ENCODE measurements around the gene ADAM15. TPM values are rescaled to one million over a fixed set of nuclear protein-coding genes. Genes with fewer than 3 reads are reported as not detected.

ADAM15 gene
- total RNA-seq, 1 experiment from 2014 or later: 36.3 TPM

DNA sequence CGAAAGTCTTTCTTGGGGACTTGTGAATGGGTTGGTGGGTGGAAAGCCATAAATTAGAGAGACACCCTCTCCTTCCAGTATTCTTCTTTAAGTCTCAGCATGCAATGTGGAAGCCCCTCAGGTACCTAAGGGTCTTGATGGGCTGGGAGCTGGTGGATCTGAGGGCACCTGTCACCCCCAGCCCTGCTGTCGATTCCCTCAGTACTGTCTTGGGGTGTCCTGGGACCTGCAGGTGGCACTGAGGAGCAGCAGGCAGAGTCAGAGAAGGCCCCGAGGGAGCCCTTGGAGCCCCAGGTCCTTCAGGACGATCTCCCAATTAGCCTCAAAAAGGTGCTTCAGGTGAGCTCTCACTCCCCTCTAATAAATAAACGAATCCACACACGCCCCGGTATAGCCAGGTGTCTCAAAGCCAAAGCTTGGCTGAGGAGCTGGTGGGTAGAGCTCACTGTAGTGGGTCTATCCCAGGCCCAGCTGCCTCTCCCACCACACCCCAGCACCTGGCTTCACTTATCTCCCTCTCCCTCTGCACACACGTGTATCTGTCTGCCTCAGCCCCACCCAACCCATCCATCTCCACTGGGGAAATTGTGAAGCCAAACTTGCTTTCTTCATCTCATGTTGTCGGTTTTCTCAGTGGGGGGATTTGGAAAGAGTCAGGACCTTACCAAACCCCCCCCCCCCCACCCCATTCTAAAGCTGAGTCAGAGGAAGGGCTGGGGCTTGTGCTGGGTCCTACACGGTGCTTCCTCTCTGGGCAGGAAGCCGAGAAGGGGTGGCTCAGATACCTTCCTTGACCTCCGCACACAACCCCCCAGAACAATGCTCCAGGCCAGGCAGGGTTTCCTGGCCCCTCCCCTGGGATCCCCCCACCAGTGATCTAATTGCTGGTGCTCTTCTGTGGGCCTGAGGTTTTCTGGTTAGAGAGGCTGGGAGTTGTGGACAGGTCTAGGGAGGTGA, 1.6 kb downstream of the ADAM15 start:
- no peaks in the 10 kb centered on the region for H3K27me3 ChIP-seq (replicated peaks; ENCODE audit: insufficient read depth, low read depth, low read length, poor library complexity)
- peaks cover 20% of the 10 kb centered on the region for H3K4me1 ChIP-seq (ENCODE audit: insufficient read depth, low read length, poor library complexity, severe bottlenecking)
- ChIA-PET POLR2A (ENCODE audit: low non-redundant PET) (interaction anchor here (0.5 kb wide), 1 partner anchor 12 kb away, joined by 6 read pairs; no protein-coding TSS in a partner anchor), CTCF (interaction anchor here (2.0 kb wide), 1 partner anchor 9 kb away, joined by 9 read pairs; no protein-coding TSS in a partner anchor)
- TF ChIP-seq CTCF (conservative IDR thresholded peaks at IDR 0.05; ENCODE audit: low read depth, low read length) (peak; percentile 46; the same call in 1 of the 2 replicates), EZH2 (IDR thresholded peaks at IDR 0.05; ENCODE audit: borderline replicate concordance, low read depth, low read length, poor library complexity, severe bottlenecking) (no peak)
- no peaks in the 10 kb centered on the region for H3K36me3 ChIP-seq (ENCODE audit: insufficient read depth, low read length, poor library complexity, severe bottlenecking)
- H3K9me3 ChIP-seq (ENCODE audit: low read depth, low read length, poor library complexity, severe bottlenecking): no peaks in the 10 kb centered on the region
- peak overlapping the region; percentile 89 for H3K4me3 ChIP-seq (ENCODE audit: low read depth, low read length, poor library complexity, severe bottlenecking)
- intact Hi-C loops (cut with micrococcal nuclease; ENCODE audit: unreplicated experiment): no loop called here
- DNase-seq (ENCODE audit: low spot score): no peak
- BruUV-seq (replicated peaks): no TSS peak
- H3K27ac ChIP-seq (ENCODE audit: low read depth, low read length, poor library complexity, severe bottlenecking): no peak overlapping the region

GRCh38 chr1:155053531-155054105, 2.5 kb downstream of the ADAM15 start:
- Histone ChIP-seq H3K9me3 (ENCODE audit: low read depth, low read length, poor library complexity, severe bottlenecking) (no peaks in the 10 kb centered on the region), H3K4me3 (ENCODE audit: low read depth, low read length, poor library complexity, severe bottlenecking) (no peak overlapping the region), H3K36me3 (ENCODE audit: insufficient read depth, low read length, poor library complexity, severe bottlenecking) (no peaks in the 10 kb centered on the region), H3K27ac (ENCODE audit: low read depth, low read length, poor library complexity, severe bottlenecking) (no peak overlapping the region), H3K27me3 (replicated peaks; ENCODE audit: insufficient read depth, low read depth, low read length, poor library complexity) (no peaks in the 10 kb centered on the region), H3K4me1 (ENCODE audit: insufficient read depth, low read length, poor library complexity, severe bottlenecking) (peaks cover 20% of the 10 kb centered on the region)
- DNase-seq (ENCODE audit: low spot score): no peak
- TF ChIP-seq CTCF (conservative IDR thresholded peaks at IDR 0.05; ENCODE audit: low read depth, low read length) (no peak), EZH2 (IDR thresholded peaks at IDR 0.05; ENCODE audit: borderline replicate concordance, low read depth, low read length, poor library complexity, severe bottlenecking) (no peak)
- BruUV-seq (replicated peaks): no TSS peak
- intact Hi-C loops (cut with micrococcal nuclease; ENCODE audit: unreplicated experiment): no loop called here
- CTCF ChIA-PET: interaction anchor here (2.0 kb wide), 1 partner anchor 8 kb away, joined by 9 read pairs; no protein-coding TSS in a partner anchor
- POLR2A ChIA-PET (ENCODE audit: low non-redundant PET): no interaction called here

DNA sequence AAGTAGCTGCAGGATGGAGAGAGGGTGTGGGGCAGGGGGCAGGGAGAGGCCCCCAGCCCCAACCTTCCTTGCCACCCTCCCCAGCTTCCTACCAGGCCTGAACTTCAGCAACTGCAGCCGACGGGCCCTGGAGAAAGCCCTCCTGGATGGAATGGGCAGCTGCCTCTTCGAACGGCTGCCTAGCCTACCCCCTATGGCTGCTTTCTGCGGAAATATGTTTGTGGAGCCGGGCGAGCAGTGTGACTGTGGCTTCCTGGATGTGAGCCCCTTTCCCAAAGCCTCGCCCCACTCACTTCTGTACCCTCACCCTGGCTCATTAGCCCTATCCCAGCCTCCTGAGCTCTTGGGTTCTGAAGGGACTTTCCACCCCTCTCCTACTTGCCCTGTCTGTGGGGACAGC, 6.0 kb downstream of the ADAM15 start:
- intact Hi-C loops (cut with micrococcal nuclease; ENCODE audit: unreplicated experiment): no loop called here
- H3K9me3 ChIP-seq (ENCODE audit: low read depth, low read length, poor library complexity, severe bottlenecking): no peaks in the 10 kb centered on the region
- H3K36me3 ChIP-seq (ENCODE audit: insufficient read depth, low read length, poor library complexity, severe bottlenecking): no peaks in the 10 kb centered on the region
- no peak overlapping the region for H3K27ac ChIP-seq (ENCODE audit: low read depth, low read length, poor library complexity, severe bottlenecking)
- ChIA-PET POLR2A (ENCODE audit: low non-redundant PET) (no interaction called here), CTCF (interaction anchor here (0.7 to 1.6 kb wide), 2 partner anchors 28 to 110 kb away, joined by 4 to 5 read pairs; no protein-coding TSS in a partner anchor)
- DNase-seq (ENCODE audit: low spot score): no peak
- no peak overlapping the region for H3K4me3 ChIP-seq (ENCODE audit: low read depth, low read length, poor library complexity, severe bottlenecking)
- no peak for TF ChIP-seq EZH2 (IDR thresholded peaks at IDR 0.05; ENCODE audit: borderline replicate concordance, low read depth, low read length, poor library complexity, severe bottlenecking)
- no peak for TF ChIP-seq CTCF (conservative IDR thresholded peaks at IDR 0.05; ENCODE audit: low read depth, low read length)
- peaks cover 16% of the 10 kb centered on the region for H3K4me1 ChIP-seq (ENCODE audit: insufficient read depth, low read length, poor library complexity, severe bottlenecking)
- H3K27me3 ChIP-seq (replicated peaks; ENCODE audit: insufficient read depth, low read depth, low read length, poor library complexity): no peaks in the 10 kb centered on the region
- BruUV-seq (replicated peaks): no TSS peak
